HEK293 (cell line): Measurements from ENCODE around the gene PDZD2.

ENCODE experiments used
- CTCF ChIA-PET: fragments of 350-600 bp; formaldehyde crosslinking; extraction: SDS; loops from one replicate; lab custom pipeline; 2021; ENCODE audit warnings: antibody characterized with exemption; lab: Yijun Ruan, JAX
- POLR2A ChIA-PET: fragments of 300-600 bp; formaldehyde crosslinking; extraction: SDS; loops from one replicate; lab custom pipeline; 2020; ENCODE audit warnings: antibody characterized with exemption, inconsistent platforms; lab: Yijun Ruan, JAX
- H3K27ac ChIP-seq: fragments of 200-500 bp; sonication (Bioruptor generic); 2 replicates; pipeline ENCODE4 v1.5.1; 2014; ENCODE audit warnings: low read depth, low read length, control low read depth, inconsistent platforms; ENCODE audit errors: extremely low read depth
- H3K36me3 ChIP-seq, 2 experiments: fragments of 200-500 bp in 1 of 2; sonication (Bioruptor generic) in 1 of 2; 1 replicate in 1 of 2; 2 replicates in 1 of 2; pipeline ENCODE4 v1.5.1; 2014 to 2017; ENCODE audit warnings: inconsistent platforms in 2 of 2, low read length in 2 of 2; ENCODE audit not compliant: control insufficient read depth in 2 of 2, insufficient read depth in 1 of 2
- H3K4me1 ChIP-seq: fragments of 200-500 bp; sonication (Bioruptor generic); 2 replicates; pipeline ENCODE4 v1.5.1; 2014; ENCODE audit warnings: mild to moderate bottlenecking, low read length, inconsistent platforms; ENCODE audit not compliant: control insufficient read depth, insufficient read depth
- H3K4me3 ChIP-seq: 2 replicates; pipeline ENCODE4 v1.5.1; 2011; ENCODE audit warnings: low read depth, mild to moderate bottlenecking, control low read depth, low read length, moderate library complexity
- H3K9me3 ChIP-seq: fragments of 200-500 bp; sonication (Bioruptor generic); 2 replicates; pipeline ENCODE4 v1.5.1; 2014; ENCODE audit warnings: low read depth, low read length, inconsistent platforms; ENCODE audit not compliant: control insufficient read depth, insufficient read depth
- GLIS1 ChIP-seq: fragments of 450-650 bp; formaldehyde crosslinking; IDR thresholded peaks from 2 replicates; pipeline ENCODE4 v1.5.1; 2016; ENCODE audit warnings: missing biosample characterization, missing genetic modification characterization
- KLF10 ChIP-seq: fragments of 450-650 bp; IDR thresholded peaks from 2 replicates; pipeline ENCODE4 v1.5.1; 2018; ENCODE audit warnings: missing biosample characterization, mild to moderate bottlenecking, missing genetic modification characterization
- PRDM10 ChIP-seq: fragments of 450-650 bp; formaldehyde crosslinking; IDR thresholded peaks from 2 replicates; pipeline ENCODE4 v1.5.1; 2016; ENCODE audit warnings: missing biosample characterization, missing genetic modification characterization
- SCRT2 ChIP-seq: fragments of 450-650 bp; formaldehyde crosslinking; IDR thresholded peaks from 2 replicates; pipeline ENCODE4 v1.5.1; 2016; ENCODE audit warnings: missing biosample characterization, missing genetic modification characterization
- SP3 ChIP-seq: fragments of 450-650 bp; formaldehyde crosslinking; IDR thresholded peaks from 2 replicates; pipeline ENCODE4 v1.5.1; 2016; ENCODE audit warnings: missing biosample characterization, missing genetic modification characterization
- SP7 ChIP-seq: fragments of 450-650 bp; formaldehyde crosslinking; IDR thresholded peaks from 2 replicates; pipeline ENCODE4 v1.5.1; 2016; ENCODE audit warnings: missing biosample characterization, missing genetic modification characterization
- ZBTB20 ChIP-seq: fragments of 450-650 bp; formaldehyde crosslinking; IDR thresholded peaks from 2 replicates; pipeline ENCODE4 v1.5.1; 2016; ENCODE audit warnings: missing biosample characterization, missing genetic modification characterization
- ZBTB26 ChIP-seq: fragments of 450-650 bp; formaldehyde crosslinking; optimal IDR thresholded peaks from 2 replicates; pipeline ENCODE3; 2016; ENCODE audit warnings: missing biosample characterization, mild to moderate bottlenecking, missing genetic modification characterization
- ZBTB7A ChIP-seq: fragments of 450-650 bp; formaldehyde crosslinking; IDR thresholded peaks from 2 replicates; pipeline ENCODE4 v1.5.1; 2016; ENCODE audit warnings: low read depth, missing biosample characterization, missing genetic modification characterization
- ZIC2 ChIP-seq: fragments of 450-650 bp; formaldehyde crosslinking; IDR thresholded peaks from 2 replicates; pipeline ENCODE4 v1.5.1; 2016; ENCODE audit warnings: missing biosample characterization, missing genetic modification characterization
- ZNF184 ChIP-seq: fragments of 450-650 bp; IDR thresholded peaks from 2 replicates; pipeline ENCODE4 v1.5.1; 2018; ENCODE audit warnings: missing biosample characterization, mild to moderate bottlenecking, missing genetic modification characterization
- ZNF274 ChIP-seq, 2 experiments: fragments of 200-500 bp in 1 of 2; fragments of 450-650 bp in 1 of 2; sonication (Bioruptor generic) in 1 of 2; formaldehyde crosslinking in 1 of 2; IDR thresholded peaks; 2 replicates each; pipeline versions ENCODE4 v1.5.1 to v1.6.1; 2014 to 2016; ENCODE audit warnings: borderline replicate concordance in 1 of 2, inconsistent platforms in 1 of 2, low read length in 1 of 2, missing biosample characterization in 1 of 2, missing genetic modification characterization in 1 of 2
- ZNF398 ChIP-seq: fragments of 450-650 bp; formaldehyde crosslinking; IDR thresholded peaks from 2 replicates; pipeline ENCODE4 v1.5.1; 2017; ENCODE audit warnings: missing biosample characterization, missing genetic modification characterization
- ZNF548 ChIP-seq: fragments of 450-650 bp; formaldehyde crosslinking; IDR thresholded peaks from 2 replicates; pipeline ENCODE4 v1.5.1; 2016; ENCODE audit warnings: missing biosample characterization, missing genetic modification characterization
- ZNF571 ChIP-seq: fragments of 450-650 bp; formaldehyde crosslinking; IDR thresholded peaks from 2 replicates; pipeline ENCODE4 v1.5.0; 2017; ENCODE audit warnings: missing biosample characterization, missing genetic modification characterization
- ZNF660 ChIP-seq: fragments of 450-650 bp; IDR thresholded peaks from 2 replicates; pipeline ENCODE4 v1.5.1; 2018; ENCODE audit warnings: missing biosample characterization, mild to moderate bottlenecking, missing genetic modification characterization
- ZNF670 ChIP-seq: fragments of 450-650 bp; formaldehyde crosslinking; IDR thresholded peaks from 2 replicates; pipeline ENCODE4 v1.5.1; 2016; ENCODE audit warnings: missing biosample characterization, missing genetic modification characterization, low read depth
- ZNF791 ChIP-seq: fragments of 450-650 bp; formaldehyde crosslinking; IDR thresholded peaks from 2 replicates; pipeline ENCODE4 v1.5.1; 2016; ENCODE audit warnings: missing biosample characterization, missing genetic modification characterization
- ZNF792 ChIP-seq: fragments of 450-650 bp; formaldehyde crosslinking; IDR thresholded peaks from 2 replicates; pipeline ENCODE4 v1.5.1; 2016; ENCODE audit warnings: missing biosample characterization, missing genetic modification characterization

PDZD2 gene

GRCh38 chr5:31853398-31854135 lies 214.6 kb downstream of the PDZD2 start:
- Histone ChIP-seq H3K4me1 (peaks cover 10% of the 10 kb centered on the region), H3K4me3 (no peak overlapping the region), H3K27ac (no peak overlapping the region), H3K36me3 (no peaks in the 10 kb centered on the region), H3K9me3 (no peaks in the 10 kb centered on the region)
- CTCF ChIA-PET, result interaction anchor here (0.7 to 2.5 kb wide), 6 partner anchors 8 to 240 kb away, joined by 3 to 14 read pairs (median 4); no protein-coding TSS in a partner anchor
- POLR2A ChIA-PET, result no interaction called here
- TF ChIP-seq ZBTB20 (tag by site-specific recombination) (0 out of 2 replicates have a peak, but pooled peaks have one; percentile 14), ZNF184 (no peak), ZBTB26 (tag by site-specific recombination) (no peak), PRDM10 (tag by site-specific recombination) (no peak), ZNF274 (IDR thresholded peaks at IDR 0.05; ENCODE audit: low read length) (no peak), ZNF274 (tag by site-specific recombination; IDR thresholded peaks at IDR 0.05; ENCODE audit: borderline replicate concordance) (no peak), ZBTB7A (tag by site-specific recombination) (no peak), ZNF571 (tag by site-specific recombination) (no peak), GLIS1 (tag by site-specific recombination) (peak; percentile 56), SP3 (tag by site-specific recombination) (no peak), ZNF660 (tag by site-specific recombination) (no peak), ZNF792 (tag by site-specific recombination) (no peak), ZNF548 (tag by site-specific recombination) (no peak), ZIC2 (peak; percentile 53), ZNF791 (tag by site-specific recombination) (no peak), KLF10 (no peak), SP7 (tag by site-specific recombination) (peak; percentile 74; the same call in 1 of the 2 replicates), SCRT2 (tag by site-specific recombination) (peak; percentile 76; the same call in 1 of the 2 replicates), ZNF670 (no peak), ZNF398 (tag by site-specific recombination) (no peak)
